ENCODE results near the gene CDC16.
"Not testable (repeated sequence)": the region's sequence is repeated elsewhere in the genome, so short reads cannot be mapped to it uniquely, and the experiment has no call there.

Gene CDC16

DNA sequence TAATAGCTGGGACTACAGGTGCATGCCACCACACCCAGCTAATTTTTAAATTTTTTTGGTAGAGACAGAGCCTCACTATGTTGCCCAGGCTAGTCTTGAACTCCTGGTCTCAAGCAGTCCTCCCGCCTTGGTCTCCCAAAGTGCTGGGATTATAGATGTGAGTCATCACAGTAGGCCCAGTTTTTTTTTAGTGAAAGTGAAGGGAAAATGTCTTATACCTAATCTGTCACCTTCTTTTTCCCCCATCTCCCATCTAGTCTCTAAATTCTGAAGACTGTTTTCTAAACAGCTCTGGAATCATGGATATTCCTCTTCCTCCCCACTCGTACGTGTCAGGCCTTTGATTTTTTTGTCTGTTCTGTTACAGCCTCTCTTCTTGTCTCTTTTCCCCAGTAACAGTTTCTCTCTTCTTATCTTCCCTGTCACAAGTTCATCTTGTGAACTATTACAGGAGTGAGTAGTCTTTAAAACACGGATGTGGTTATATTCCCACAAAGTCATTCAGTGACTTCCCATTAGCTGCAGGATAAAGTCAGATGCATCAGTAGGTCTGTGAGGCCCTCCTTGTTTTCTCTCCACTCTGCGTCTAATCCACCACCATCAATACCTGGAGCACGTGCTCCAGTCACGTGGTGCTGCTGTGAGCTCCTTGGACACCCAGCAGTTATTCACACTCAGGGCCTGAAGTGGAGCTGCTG, 2.9 kb downstream of the CDC16 start:
- POLR2A ChIA-PET (ENCODE audit: low non-redundant PET): no interaction called here
- DNase-seq (ENCODE audit: low spot score): no peak
- CTCF ChIA-PET: no interaction called here

DNA sequence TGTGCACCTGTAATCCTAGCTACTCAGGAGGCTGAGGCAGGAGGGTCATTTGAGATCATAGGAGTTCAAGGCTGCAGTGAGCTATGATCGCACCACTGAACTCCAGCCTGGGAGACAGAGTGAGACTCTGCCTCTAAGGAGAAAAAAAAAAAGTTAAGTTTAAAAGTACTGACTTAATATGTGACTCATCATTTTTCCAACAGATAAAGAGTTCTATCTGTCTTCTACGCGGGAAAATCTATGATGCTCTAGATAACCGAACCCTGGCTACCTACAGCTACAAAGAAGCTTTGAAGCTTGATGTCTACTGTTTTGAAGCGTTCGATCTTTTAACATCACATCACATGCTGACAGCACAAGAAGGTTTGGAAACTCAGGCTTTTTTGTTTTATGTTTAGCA, 7.2 kb downstream of the CDC16 start:
- POLR2A ChIA-PET (ENCODE audit: low non-redundant PET): no interaction called here
- CTCF ChIA-PET: interaction anchor here (0.6 kb wide), 1 partner anchor 16 kb away, joined by 3 read pairs; no protein-coding TSS in a partner anchor
- DNase-seq (ENCODE audit: low spot score): no peak
- no peak overlapping the region for H3K27ac ChIP-seq
- TF ChIP-seq, protein P1, sequence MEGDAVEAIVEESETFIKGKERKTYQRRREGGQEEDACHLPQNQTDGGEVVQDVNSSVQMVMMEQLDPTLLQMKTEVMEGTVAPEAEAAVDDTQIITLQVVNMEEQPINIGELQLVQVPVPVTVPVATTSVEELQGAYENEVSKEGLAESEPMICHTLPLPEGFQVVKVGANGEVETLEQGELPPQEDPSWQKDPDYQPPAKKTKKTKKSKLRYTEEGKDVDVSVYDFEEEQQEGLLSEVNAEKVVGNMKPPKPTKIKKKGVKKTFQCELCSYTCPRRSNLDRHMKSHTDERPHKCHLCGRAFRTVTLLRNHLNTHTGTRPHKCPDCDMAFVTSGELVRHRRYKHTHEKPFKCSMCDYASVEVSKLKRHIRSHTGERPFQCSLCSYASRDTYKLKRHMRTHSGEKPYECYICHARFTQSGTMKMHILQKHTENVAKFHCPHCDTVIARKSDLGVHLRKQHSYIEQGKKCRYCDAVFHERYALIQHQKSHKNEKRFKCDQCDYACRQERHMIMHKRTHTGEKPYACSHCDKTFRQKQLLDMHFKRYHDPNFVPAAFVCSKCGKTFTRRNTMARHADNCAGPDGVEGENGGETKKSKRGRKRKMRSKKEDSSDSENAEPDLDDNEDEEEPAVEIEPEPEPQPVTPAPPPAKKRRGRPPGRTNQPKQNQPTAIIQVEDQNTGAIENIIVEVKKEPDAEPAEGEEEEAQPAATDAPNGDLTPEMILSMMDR (conservative IDR thresholded peaks at IDR 0.05; ENCODE audit: low read depth): no peak

More for the DNA sequence above, 2.9 kb downstream of the CDC16 start:
- TF ChIP-seq, protein P1 (conservative IDR thresholded peaks at IDR 0.05; ENCODE audit: low read depth): no peak
- H3K27ac ChIP-seq: no peak overlapping the region

DNA sequence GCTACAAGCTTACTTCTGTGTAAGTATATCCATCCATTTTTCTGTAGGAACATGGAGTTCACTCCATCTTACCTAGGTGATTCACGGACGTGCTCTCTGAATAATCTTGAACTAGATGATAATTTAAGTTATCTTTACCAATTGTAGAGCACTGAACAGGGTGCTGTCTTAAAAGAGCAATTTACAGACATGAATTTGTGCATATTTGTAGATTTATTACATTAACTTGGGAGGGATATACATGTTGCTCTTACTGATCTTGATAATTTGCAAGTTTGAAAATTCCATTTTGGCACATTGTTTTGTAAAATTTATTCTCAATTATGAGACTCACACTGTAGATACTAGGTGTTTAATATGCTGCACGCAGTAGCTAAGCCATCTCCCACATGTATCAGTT, 9.3 kb downstream of the CDC16 start:
- TF ChIP-seq, protein P1 (conservative IDR thresholded peaks at IDR 0.05; ENCODE audit: low read depth): no peak
- no peak for DNase-seq (ENCODE audit: low spot score)
- CTCF ChIA-PET: no interaction called here
- no peak overlapping the region for H3K27ac ChIP-seq
- POLR2A ChIA-PET (ENCODE audit: low non-redundant PET): no interaction called here

DNA sequence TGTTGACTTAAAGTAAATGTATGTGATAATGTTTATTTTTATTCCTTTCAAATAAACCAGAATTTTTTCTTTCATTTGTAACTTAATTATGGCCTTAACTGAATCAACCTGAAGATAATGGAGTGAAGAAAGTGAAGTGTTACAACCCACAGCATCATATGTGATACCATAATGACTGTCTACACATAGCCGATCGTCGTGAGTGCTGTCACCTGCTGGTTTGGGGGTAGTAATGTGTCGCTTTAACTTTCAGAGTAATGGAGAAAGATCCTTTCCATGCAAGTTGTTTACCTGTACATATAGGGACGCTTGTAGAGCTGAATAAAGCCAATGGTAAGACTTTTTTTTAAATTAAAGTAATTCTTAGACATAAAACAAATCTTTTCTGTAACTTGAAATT, 9.9 kb downstream of the CDC16 start:
- H3K27ac ChIP-seq: no peak overlapping the region
- ChIA-PET CTCF (interaction anchor here (0.5 kb wide), 1 partner anchor 9 kb away, joined by 3 read pairs; no protein-coding TSS in a partner anchor), POLR2A (ENCODE audit: low non-redundant PET) (no interaction called here)
- TF ChIP-seq, protein P1 (conservative IDR thresholded peaks at IDR 0.05; ENCODE audit: low read depth): no peak
- no peak for DNase-seq (ENCODE audit: low spot score)

DNA sequence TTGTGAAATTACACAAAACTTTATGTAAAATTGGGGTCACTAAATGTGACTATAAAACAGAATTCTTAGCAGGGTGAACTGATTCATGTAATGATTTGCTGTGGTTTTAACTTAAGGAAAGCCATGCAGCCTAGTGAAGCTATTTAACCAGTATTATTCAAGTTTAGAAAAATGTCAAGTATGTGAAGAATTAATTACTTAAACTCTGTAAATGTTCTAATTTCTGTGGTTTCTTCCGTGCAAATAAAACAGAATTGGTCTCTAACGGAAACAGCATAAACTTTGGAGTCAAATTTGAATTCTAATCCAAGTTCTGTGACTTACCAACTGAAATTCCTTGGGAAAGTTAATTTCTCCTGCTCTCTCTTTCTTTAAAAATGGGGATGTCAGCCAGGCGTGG, 13.3 kb downstream of the CDC16 start:
- ChIA-PET POLR2A (ENCODE audit: low non-redundant PET) (no interaction called here), CTCF (interaction anchor here (0.7 kb wide), 1 partner anchor 998 kb away, joined by 3 read pairs; no protein-coding TSS in a partner anchor)
- TF ChIP-seq, protein P1 (conservative IDR thresholded peaks at IDR 0.05; ENCODE audit: low read depth): no peak
- no peak for DNase-seq (ENCODE audit: low spot score)
- no peak overlapping the region for H3K27ac ChIP-seq

DNA sequence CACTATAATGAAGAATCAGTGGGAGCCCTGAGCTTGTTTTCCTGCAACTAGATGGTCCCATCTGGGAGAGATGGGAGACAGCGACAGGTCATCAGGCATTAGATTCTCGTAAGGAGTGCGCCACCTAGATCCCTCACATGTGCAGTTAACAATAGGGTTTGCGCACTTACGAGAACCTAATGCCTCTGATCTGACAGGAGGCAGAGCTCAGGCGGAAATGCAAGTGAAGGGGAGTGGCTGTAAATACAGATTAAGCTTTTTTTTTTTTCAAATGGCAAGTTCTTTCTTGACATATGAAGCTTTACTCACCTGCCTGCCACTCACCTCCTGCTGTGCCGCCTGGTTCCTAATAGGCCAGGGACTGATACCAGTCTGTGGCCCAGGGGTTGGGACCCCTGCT, 14.4 kb downstream of the CDC16 start:
- POLR2A ChIA-PET (ENCODE audit: low non-redundant PET): no interaction called here
- TF ChIP-seq, protein P1 (conservative IDR thresholded peaks at IDR 0.05; ENCODE audit: low read depth): no peak
- no peak for DNase-seq (ENCODE audit: low spot score)
- H3K27ac ChIP-seq: no peak overlapping the region
- CTCF ChIA-PET: interaction anchor here (0.6 to 1.2 kb wide), 2 partner anchors 8 to 20 kb away, joined by 3 read pairs; no protein-coding TSS in a partner anchor

DNA sequence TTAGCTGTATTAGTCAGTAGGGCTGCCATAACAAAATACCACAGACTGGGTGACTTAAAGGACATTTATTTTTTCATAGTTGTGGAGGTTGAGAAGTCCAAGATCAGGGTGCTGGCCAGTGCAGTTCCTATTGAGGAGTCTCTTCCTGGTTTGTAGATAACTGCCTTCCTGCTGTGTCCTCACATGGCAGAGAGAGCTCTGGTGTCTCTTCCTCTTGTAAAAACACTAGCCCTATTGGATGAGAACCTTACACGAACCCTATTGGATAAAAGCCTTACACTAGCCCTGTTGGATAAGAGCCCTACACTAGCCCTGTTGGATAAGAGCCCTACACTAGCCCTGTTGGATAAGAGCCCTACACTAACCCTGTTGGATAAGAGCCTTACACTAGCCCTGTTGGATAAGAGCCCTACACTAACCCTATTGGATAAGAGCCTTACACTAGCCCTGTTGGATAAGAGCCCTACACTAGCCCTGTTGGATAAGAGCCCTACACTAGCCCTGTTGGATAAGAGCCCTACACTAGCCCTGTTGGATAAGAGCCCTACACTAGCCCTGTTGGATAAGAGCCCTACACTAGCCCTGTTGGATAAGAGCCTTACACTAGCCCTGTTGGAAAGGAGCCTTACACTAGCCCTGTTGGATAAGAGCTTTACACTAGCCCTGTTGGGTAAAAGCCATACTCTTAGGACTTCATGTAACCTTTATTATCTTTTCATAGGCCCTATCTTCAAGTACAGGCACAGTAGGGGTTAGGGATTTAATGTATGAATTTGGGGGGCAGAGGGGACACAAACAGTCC, 17.1 kb downstream of the CDC16 start:
- DNase-seq (ENCODE audit: low spot score); POLR2A ChIA-PET (ENCODE audit: low non-redundant PET); CTCF ChIA-PET; H3K27ac ChIP-seq: not testable (repeated sequence)

Measured in RWPE1 (cell line).